ENCODE measurements around the gene BRMS1.
A peak's percentile ranks its signal among the peaks of the same experiment; 100 is the strongest.
"Not testable (repeated sequence)": the region's sequence is repeated elsewhere in the genome, so short reads cannot be mapped to it uniquely, and the experiment has no call there.

The BRMS1 gene

DNA sequence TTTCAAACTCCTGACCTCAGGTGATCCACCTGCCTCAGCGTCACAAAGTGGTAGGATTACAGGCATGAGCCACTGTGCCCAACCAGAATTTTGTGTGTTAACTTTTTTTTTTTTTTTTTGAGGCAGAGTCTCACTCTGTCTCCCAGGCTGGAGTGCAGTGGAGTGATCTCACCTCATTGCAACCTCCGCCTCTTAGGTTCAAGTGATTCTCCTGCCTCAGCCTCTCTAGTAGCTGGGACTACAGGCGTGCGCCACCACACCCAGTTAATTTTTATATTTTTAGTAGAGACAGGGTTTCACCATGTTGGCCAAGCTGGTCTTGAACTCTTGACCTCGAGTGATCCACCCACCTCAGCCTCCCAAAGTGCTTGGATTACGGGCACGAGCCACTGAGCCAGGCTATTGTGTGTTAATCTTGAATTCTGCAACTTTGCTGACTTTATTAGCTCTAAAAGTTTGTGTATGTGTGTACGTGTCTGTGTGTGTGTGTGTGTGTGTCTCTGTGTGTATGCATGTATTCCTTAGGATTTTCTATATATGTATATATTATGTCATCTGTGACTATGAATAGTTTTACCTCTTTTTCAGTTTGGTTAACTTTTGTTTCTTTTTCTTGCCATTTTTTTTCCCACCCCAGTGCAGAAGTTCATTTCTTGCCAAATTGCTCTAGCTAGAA, 5.8 kb upstream of the BRMS1 start:
- H3K27me3 ChIP-seq (ENCODE audit: insufficient read depth, low read length); H3K9me3 ChIP-seq (ENCODE audit: low read length); H3K36me3 ChIP-seq (ENCODE audit: insufficient read depth, low read length); H3K4me3 ChIP-seq (ENCODE audit: low read length); H2AFZ ChIP-seq (ENCODE audit: low read depth, low read length): not testable (repeated sequence)
- peaks cover 13% of the 10 kb centered on the region for H3K4me1 ChIP-seq (ENCODE audit: insufficient read depth, low read length)

- H3K4me3 ChIP-seq (ENCODE audit: low read length): no peak overlapping the region
- peaks cover 5% of the 10 kb centered on the region for H3K36me3 ChIP-seq (ENCODE audit: insufficient read depth, low read length)
- no peaks in the 10 kb centered on the region for H3K27me3 ChIP-seq (ENCODE audit: insufficient read depth, low read length)
- H3K4me1 ChIP-seq (ENCODE audit: insufficient read depth, low read length): peaks cover 22% of the 10 kb centered on the region
- no peak overlapping the region for H2AFZ ChIP-seq (ENCODE audit: low read depth, low read length)
- no peaks in the 10 kb centered on the region for H3K9me3 ChIP-seq (ENCODE audit: low read length)
Measured at GRCh38 chr11:66349084-66349386, 4.1 kb upstream of the BRMS1 start.

DNA sequence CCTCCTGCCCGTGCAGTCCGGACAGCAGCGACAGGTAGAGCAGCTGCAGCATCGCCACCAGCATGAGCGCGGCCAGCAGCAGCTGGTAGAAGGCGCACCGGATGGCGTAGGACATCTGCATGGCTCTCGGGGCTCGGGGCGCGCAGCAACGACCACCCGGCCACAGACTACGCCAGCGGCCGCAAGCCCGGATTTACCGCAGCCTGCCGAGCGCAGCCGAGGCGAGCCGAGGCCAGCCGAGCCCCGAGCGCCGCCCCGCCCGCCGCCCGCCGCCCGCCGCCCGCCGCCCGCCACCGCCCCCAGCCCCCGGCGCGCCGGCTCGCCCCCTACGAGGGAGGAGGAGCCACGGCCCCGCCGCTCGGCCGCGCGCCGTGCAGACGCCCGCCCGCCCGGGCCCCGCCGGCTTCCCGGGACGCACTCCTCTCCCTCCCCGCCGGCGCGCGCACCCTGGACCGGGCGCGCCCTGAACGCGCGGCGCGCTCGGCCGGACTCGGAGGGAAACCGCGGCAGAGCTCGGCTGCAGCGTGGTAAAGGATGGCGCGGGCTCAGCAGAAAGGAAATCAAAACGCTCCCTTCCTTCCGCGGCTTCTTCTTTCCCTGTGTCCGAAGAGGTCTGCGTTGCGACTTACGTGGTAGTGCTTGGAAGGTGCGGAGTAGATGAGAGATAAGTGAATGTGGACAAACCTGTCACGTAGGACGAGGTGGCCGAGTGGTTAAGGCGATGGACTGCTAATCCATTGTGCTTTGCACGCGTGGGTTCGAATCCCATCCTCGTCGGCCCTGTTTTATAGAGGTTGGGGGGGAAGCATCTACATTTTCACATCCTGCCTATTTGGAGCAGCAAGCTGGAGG, 2.7 kb upstream of the BRMS1 start, which contains the start of gene B4GAT1:
TSS of gene B4GAT1 (minus strand) at position 205 of the 852 bp plus-strand sequence. CDS start at position 121, 84 bp downstream.
- no peaks in the 10 kb centered on the region for H3K27me3 ChIP-seq (ENCODE audit: insufficient read depth, low read length)
- H2AFZ ChIP-seq (ENCODE audit: low read depth, low read length): peak within 1 kb of the TSS; percentile 59
- H3K36me3 ChIP-seq (ENCODE audit: insufficient read depth, low read length): peaks cover 3% of the 10 kb centered on the region
- H3K4me1 ChIP-seq (ENCODE audit: insufficient read depth, low read length): peaks cover 29% of the 10 kb centered on the region
- H3K9me3 ChIP-seq (ENCODE audit: low read length): no peaks in the 10 kb centered on the region
- peak within 1 kb of the TSS; percentile 91 for H3K4me3 ChIP-seq (ENCODE audit: low read length)

GRCh38 chr11:66346476-66347424, 1.8 kb upstream of the BRMS1 start:
- H3K36me3 ChIP-seq (ENCODE audit: insufficient read depth, low read length): peaks cover 11% of the 10 kb centered on the region
- peak overlapping the region; percentile 59 for H2AFZ ChIP-seq (ENCODE audit: low read depth, low read length)
- H3K9me3 ChIP-seq (ENCODE audit: low read length): no peaks in the 10 kb centered on the region
- H3K27me3 ChIP-seq (ENCODE audit: insufficient read depth, low read length): no peaks in the 10 kb centered on the region
- H3K4me1 ChIP-seq (ENCODE audit: insufficient read depth, low read length): peaks cover 29% of the 10 kb centered on the region
- peak overlapping the region; percentile 91 for H3K4me3 ChIP-seq (ENCODE audit: low read length)

DNA sequence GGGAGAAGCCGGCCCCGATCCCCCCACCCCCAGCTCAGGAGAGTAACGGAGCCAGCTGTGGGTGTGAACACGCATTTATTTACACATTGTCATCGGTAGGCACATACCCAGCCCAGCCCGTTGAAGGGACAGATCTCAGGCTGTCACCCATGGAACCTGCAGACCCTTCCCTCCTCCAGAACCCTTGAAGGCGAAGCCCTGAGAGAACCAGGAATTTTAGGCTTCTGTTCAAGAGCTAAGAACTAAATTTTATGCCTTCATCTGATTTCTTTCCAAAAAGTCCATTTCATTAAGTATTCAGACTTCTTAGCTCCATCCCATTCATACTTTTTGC, 379 bp upstream of the BRMS1 start:
- Histone ChIP-seq H3K9me3 (ENCODE audit: low read length) (no peaks in the 10 kb centered on the region), H3K4me3 (ENCODE audit: low read length) (peak overlapping the region; percentile 91), H3K4me1 (ENCODE audit: insufficient read depth, low read length) (peaks cover 29% of the 10 kb centered on the region), H2AFZ (ENCODE audit: low read depth, low read length) (no peak overlapping the region), H3K36me3 (ENCODE audit: insufficient read depth, low read length) (peaks cover 25% of the 10 kb centered on the region), H3K27me3 (ENCODE audit: insufficient read depth, low read length) (no peaks in the 10 kb centered on the region)

DNA sequence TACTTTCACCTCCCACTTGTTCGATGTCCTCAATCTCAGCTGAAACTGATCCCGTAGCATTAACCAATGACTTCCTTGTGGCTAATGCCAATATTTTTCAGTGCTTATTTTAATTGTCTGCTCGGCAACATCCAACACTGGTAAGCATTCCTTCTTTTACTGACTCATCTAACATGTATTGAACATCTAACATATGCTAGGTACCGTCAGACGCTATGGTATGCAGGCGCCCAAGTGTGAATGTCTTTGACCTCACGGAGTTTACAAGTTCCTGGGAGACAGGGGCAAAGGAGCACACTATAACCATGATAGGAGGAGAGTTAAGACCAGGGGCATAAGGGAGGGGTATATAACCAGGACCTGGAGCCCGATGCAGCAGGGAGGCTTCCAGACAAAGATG, 1.7 kb downstream of the BRMS1 start:
- Histone ChIP-seq H2AFZ (ENCODE audit: low read depth, low read length) (no peak overlapping the region), H3K9me3 (ENCODE audit: low read length) (no peaks in the 10 kb centered on the region), H3K36me3 (ENCODE audit: insufficient read depth, low read length) (peaks cover 43% of the 10 kb centered on the region), H3K4me3 (ENCODE audit: low read length) (no peak overlapping the region), H3K4me1 (ENCODE audit: insufficient read depth, low read length) (peaks cover 29% of the 10 kb centered on the region), H3K27me3 (ENCODE audit: insufficient read depth, low read length) (no peaks in the 10 kb centered on the region)

- peaks cover 47% of the 10 kb centered on the region for H3K36me3 ChIP-seq (ENCODE audit: insufficient read depth, low read length)
- no peak overlapping the region for H3K4me3 ChIP-seq (ENCODE audit: low read length)
- H3K27me3 ChIP-seq (ENCODE audit: insufficient read depth, low read length): no peaks in the 10 kb centered on the region
- H3K9me3 ChIP-seq (ENCODE audit: low read length): no peaks in the 10 kb centered on the region
- H2AFZ ChIP-seq (ENCODE audit: low read depth, low read length): no peak overlapping the region
- peaks cover 41% of the 10 kb centered on the region for H3K4me1 ChIP-seq (ENCODE audit: insufficient read depth, low read length)
Measured at GRCh38 chr11:66341502-66342126, 3.3 kb downstream of the BRMS1 start.

- H3K36me3 ChIP-seq (ENCODE audit: insufficient read depth, low read length): peaks cover 47% of the 10 kb centered on the region
- H2AFZ ChIP-seq (ENCODE audit: low read depth, low read length): no peak overlapping the region
- H3K9me3 ChIP-seq (ENCODE audit: low read length): no peaks in the 10 kb centered on the region
- no peaks in the 10 kb centered on the region for H3K27me3 ChIP-seq (ENCODE audit: insufficient read depth, low read length)
- no peak overlapping the region for H3K4me3 ChIP-seq (ENCODE audit: low read length)
- H3K4me1 ChIP-seq (ENCODE audit: insufficient read depth, low read length): peaks cover 41% of the 10 kb centered on the region
Measured at GRCh38 chr11:66340596-66341501, 4.1 kb downstream of the BRMS1 start.

- no peak overlapping the region for H2AFZ ChIP-seq (ENCODE audit: low read depth, low read length)
- no peaks in the 10 kb centered on the region for H3K9me3 ChIP-seq (ENCODE audit: low read length)
- H3K36me3 ChIP-seq (ENCODE audit: insufficient read depth, low read length): peaks cover 47% of the 10 kb centered on the region
Measured at GRCh38 chr11:66339686-66340483, 5.0 kb downstream of the BRMS1 start.

GRCh38 chr11:66339162-66339675, 5.7 kb downstream of the BRMS1 start:
- H2AFZ ChIP-seq (ENCODE audit: low read depth, low read length): no peak overlapping the region
- no peaks in the 10 kb centered on the region for H3K9me3 ChIP-seq (ENCODE audit: low read length)
- H3K4me3 ChIP-seq (ENCODE audit: low read length): no peak overlapping the region
- peaks cover 47% of the 10 kb centered on the region for H3K36me3 ChIP-seq (ENCODE audit: insufficient read depth, low read length)
- H3K4me1 ChIP-seq (ENCODE audit: insufficient read depth, low read length): peaks cover 40% of the 10 kb centered on the region
- H3K27me3 ChIP-seq (ENCODE audit: insufficient read depth, low read length): no peaks in the 10 kb centered on the region

More at GRCh38 chr11:66339686-66340483, 5.0 kb downstream of the BRMS1 start:
- H3K4me1 ChIP-seq (ENCODE audit: insufficient read depth, low read length): peaks cover 41% of the 10 kb centered on the region
- no peak overlapping the region for H3K4me3 ChIP-seq (ENCODE audit: low read length)
- no peaks in the 10 kb centered on the region for H3K27me3 ChIP-seq (ENCODE audit: insufficient read depth, low read length)

Data from neuron (in vitro differentiated cells).